HepG2 (cell line): ENCODE data around the gene MED25. TPM values are rescaled to one million over a fixed set of nuclear protein-coding genes. Genes with fewer than 3 reads are reported as not detected.

Experiments used
- ATAC-seq: fragments of 200-7000 bp; cut with Tn5 transposase; 3 replicates; pipeline ENCODE4 v1.9.1; 2020; ENCODE audit warnings: mild to moderate bottlenecking, moderate library complexity
- BruUV-seq: library from RNA; stranded (reverse); fragments of 400-500 nt; replicated peaks from 2 replicates; lab custom pipeline; 2021; lab: Mats Ljungman, UMichigan
- CTCF ChIA-PET: fragments of 300-600 bp; formaldehyde crosslinking; extraction: SDS; loops from one replicate; lab custom pipeline; 2021; ENCODE audit warnings: low total read pairs, inconsistent platforms, low intra/inter-chr PET ratio; lab: Yijun Ruan, JAX
- POLR2A ChIA-PET: fragments of 350-600 bp; sonication (Branson Sonifier 250); formaldehyde crosslinking; loops from one replicate; lab custom pipeline; 2020; ENCODE audit warnings: antibody characterized with exemption, inconsistent platforms; lab: Yijun Ruan, JAX
- DNase-seq: peaks from one replicate; pipeline ENCODE4 v3.0.0-alpha.2; 2015; ENCODE audit warnings: low spot score
- FAIRE-seq: peaks from 3 replicates; lab custom pipeline; 2011; peaks lifted over from hg19 to GRCh38; lab: Jason Lieb, UNC
- H2AFZ ChIP-seq: one replicate; pipeline ENCODE4 v1.6.1; 2011; ENCODE audit warnings: low read length, inconsistent platforms
- H3K27ac ChIP-seq: fragments of 300-600 bp; 3 replicates; pipeline ENCODE4 v1.8.0; 2011; ENCODE audit warnings: mixed run types, mild to moderate bottlenecking, mixed read lengths, low read length, inconsistent platforms; ENCODE audit not compliant: insufficient read depth; ENCODE audit errors: extremely low read length
- H3K27me3 ChIP-seq, 2 experiments: fragments of 200-600 bp in 1 of 2; 2 replicates in 1 of 2; 3 replicates in 1 of 2; pipeline versions ENCODE4 v1.6.0 to v1.8.0; 2011; ENCODE audit warnings: low read length in 2 of 2, mild to moderate bottlenecking in 2 of 2, moderate library complexity in 2 of 2, inconsistent platforms in 1 of 2; ENCODE audit not compliant: insufficient read depth in 2 of 2, control insufficient read depth in 1 of 2
- H3K36me3 ChIP-seq, 2 experiments: fragments of 200-600 bp in 1 of 2; replicated peaks in 1 of 2; 2 replicates in 1 of 2; 3 replicates in 1 of 2; pipeline versions ENCODE4 v1.5.1 to v1.8.0; 2011; ENCODE audit warnings: low read length in 2 of 2, inconsistent platforms in 1 of 2; ENCODE audit not compliant: insufficient read depth in 2 of 2, control insufficient read depth in 1 of 2
- H3K4me1 ChIP-seq: 2 replicates; pipeline ENCODE4 v1.5.1; 2012; ENCODE audit warnings: low read length, inconsistent platforms; ENCODE audit not compliant: insufficient read depth
- H3K4me2 ChIP-seq: 2 replicates; pipeline ENCODE4 v1.6.0; 2011; ENCODE audit warnings: low read depth, low read length, inconsistent platforms
- H3K4me3 ChIP-seq, 3 experiments: fragments of 200-600 bp in 1 of 3; sonication (generic), shearing (Covaris generic) in 1 of 3; replicated peaks in 1 of 3; 2 replicates each; pipeline ENCODE4 v1.5.1; 2011 to 2016; ENCODE audit warnings: low read length in 3 of 3, inconsistent platforms in 2 of 3, low read depth in 2 of 3, mild to moderate bottlenecking in 2 of 3, control low read depth in 1 of 3, mixed read lengths in 1 of 3; ENCODE audit not compliant: insufficient read depth in 1 of 3
- H3K79me2 ChIP-seq: one replicate; pipeline ENCODE4 v1.6.1; 2011; ENCODE audit warnings: low read length, inconsistent platforms; ENCODE audit not compliant: insufficient read depth
- H3K9ac ChIP-seq: 2 replicates; pipeline ENCODE4 v1.6.0; 2011; ENCODE audit warnings: mild to moderate bottlenecking, low read depth, low read length, inconsistent platforms; ENCODE audit not compliant: insufficient read depth
- H3K9me3 ChIP-seq: 2 replicates; pipeline ENCODE4 v1.5.1; 2012; ENCODE audit warnings: mild to moderate bottlenecking, low read length
- H4K20me1 ChIP-seq: 2 replicates; pipeline ENCODE4 v1.6.0; 2011; ENCODE audit warnings: inconsistent platforms, mild to moderate bottlenecking, low read length, moderate library complexity; ENCODE audit not compliant: insufficient read depth
- MAZ ChIP-seq, 2 experiments: sonication (generic) in 1 of 2; formaldehyde crosslinking in 1 of 2; IDR thresholded peaks; 2 replicates each; pipeline versions ENCODE4 v1.5.0 to v1.6.1; 2012 to 2020; ENCODE audit warnings: low read depth in 2 of 2, mild to moderate bottlenecking in 2 of 2, borderline replicate concordance in 1 of 2, improper control_type of control experiment in 1 of 2, low read length in 1 of 2, missing genetic modification reagents in 1 of 2, moderate library complexity in 1 of 2
- PHF21A ChIP-seq: sonication (generic); formaldehyde crosslinking; IDR thresholded peaks from 2 replicates; pipeline ENCODE4 v1.5.0; 2020; ENCODE audit warnings: mild to moderate bottlenecking, missing genetic modification reagents
- SRF ChIP-seq: IDR thresholded peaks from 2 replicates; pipeline ENCODE4 v1.6.1; 2011; ENCODE audit warnings: mild to moderate bottlenecking, low read depth, low read length, moderate library complexity
- THAP11 ChIP-seq: IDR thresholded peaks from 2 replicates; pipeline ENCODE4 v1.6.1; 2016; ENCODE audit warnings: missing biosample characterization, missing genetic modification reagents
- ZFP82 ChIP-seq: sonication (generic); formaldehyde crosslinking; IDR thresholded peaks from 2 replicates; pipeline ENCODE4 v1.5.1; 2020; ENCODE audit warnings: mild to moderate bottlenecking, missing genetic modification reagents, borderline replicate concordance
- ZNF607 ChIP-seq: sonication (generic); formaldehyde crosslinking; IDR thresholded peaks from 2 replicates; pipeline ENCODE4 v1.5.1; 2020; ENCODE audit warnings: missing genetic modification reagents, mild to moderate bottlenecking, borderline replicate concordance
- ZNF781 ChIP-seq: sonication (generic); formaldehyde crosslinking; IDR thresholded peaks from 2 replicates; pipeline ENCODE4 v1.5.1; 2020; ENCODE audit warnings: borderline replicate concordance, mild to moderate bottlenecking, missing genetic modification reagents; ENCODE audit errors: not compliant biosample characterization
- WGBS: methylation state at CpG from one replicate; pipeline ENCODE4 v1.1.6; 2017; ENCODE audit warnings: low lambda C conversion rate; 5-methylcytosine and 5-hydroxymethylcytosine counted together
- in situ Hi-C: cut with HindIII; loops from 2 replicates; pipeline ENCODE4 v1.10.0; 2017; ENCODE audit warnings: low pct_unique_long_range_greater_than_20kb; ENCODE audit not compliant: extremely low pct_ligation_motif_present
- intact Hi-C: fragments of 100-400 bp; cut with micrococcal nuclease; formaldehyde crosslinking; loops from one replicate; pipeline ENCODE4 v1.10.0; 2022; ENCODE audit not compliant: unreplicated experiment
- polyA plus RNA-seq, 8 experiments: library from polyadenylated mRNA; depleted of rRNA in 3 of 8; stranded (reverse) in 7 of 8; unstranded in 1 of 8; fragments of >200 nt; fragmentation: Illumina TruSeq in 4 of 8; extraction: Trizol in 4 of 8; gene quantifications; 2 replicates each; pipeline versions ENCODE4 v1.2.1 to v1.2.3, GENCODE V29; 2011 to 2016; ENCODE audit warnings: low read depth in 4 of 8, missing spikeins in 1 of 8, mixed read lengths in 1 of 8; ENCODE audit not compliant: insufficient read depth in 1 of 8
- total RNA-seq, 5 experiments: library from RNA; depleted of rRNA; stranded (reverse); fragments of >200 nt; fragmentation: Illumina TruSeq; extraction: Trizol; gene quantifications; 2 replicates each; pipeline ENCODE4 v1.2.3, GENCODE V29; 2016; ENCODE audit warnings: low read depth in 1 of 5
- TF ChIP-seq, protein P1 (sequence below): sonication (generic); formaldehyde crosslinking; IDR thresholded peaks from 2 replicates; pipeline ENCODE4 v1.4.0; 2020; ENCODE audit warnings: mild to moderate bottlenecking, missing genetic modification reagents
- TF ChIP-seq, protein P2 (sequence below): sonication (generic); formaldehyde crosslinking; IDR thresholded peaks from 2 replicates; pipeline ENCODE4 v1.4.0; 2020; ENCODE audit warnings: missing genetic modification reagents, mild to moderate bottlenecking, borderline replicate concordance
- TF ChIP-seq, protein P3 (sequence below): sonication (generic); formaldehyde crosslinking; IDR thresholded peaks from 2 replicates; pipeline ENCODE4 v1.9.0; 2022; ENCODE audit warnings: low read depth, missing genetic modification reagents

The MED25 gene
- total and polyA plus RNA-seq, 2 of the 13 experiments (the other 11 are each of a cell fraction or from before 2014, with no cell fraction given) = 11.1 to 15.1 TPM

DNA sequence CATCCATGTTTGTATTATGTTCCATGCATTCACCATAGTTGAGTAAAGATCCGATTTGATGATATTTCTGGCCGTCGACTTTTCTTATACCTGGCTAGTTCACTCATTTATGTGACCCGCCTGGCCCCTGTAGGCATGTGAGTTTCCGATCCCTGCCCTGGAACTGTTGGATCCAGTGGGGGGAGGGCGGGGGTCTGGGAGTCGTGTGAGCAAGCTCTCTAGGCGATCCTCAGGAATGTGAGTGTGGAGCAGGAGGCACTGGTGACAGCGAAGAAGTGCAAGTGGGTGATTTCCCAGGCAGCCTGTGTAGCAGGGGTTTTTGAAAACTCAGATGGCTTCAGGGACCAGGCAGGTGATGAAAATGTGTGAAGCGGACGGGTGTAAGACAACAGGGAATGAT lies 22.2 kb downstream of the MED25 start:
- intact Hi-C loops = no loop called here
- Histone ChIP-seq H3K4me2 (no peak overlapping the region), H3K27ac (no peak overlapping the region), H2AFZ (no peak overlapping the region), H3K4me3 (no peak overlapping the region)
- POLR2A ChIA-PET = no interaction called here
- CTCF ChIA-PET = no interaction called here
- WGBS = 92% methylated on average over 11 of the region's 11 CpGs
- ATAC-seq (no peak), FAIRE-seq (no peak)
- TF ChIP-seq, protein P1, sequence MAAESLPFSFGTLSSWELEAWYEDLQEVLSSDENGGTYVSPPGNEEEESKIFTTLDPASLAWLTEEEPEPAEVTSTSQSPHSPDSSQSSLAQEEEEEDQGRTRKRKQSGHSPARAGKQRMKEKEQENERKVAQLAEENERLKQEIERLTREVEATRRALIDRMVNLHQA (CRISPR knock-in tag) = no peak
- TF ChIP-seq THAP11 (CRISPR knock-in tag) = no peak
- no peak for TF ChIP-seq MAZ (IDR thresholded peaks at IDR 0.05; ENCODE audit: borderline replicate concordance, low read depth, low read length)
- no peak for TF ChIP-seq MAZ (CRISPR knock-in tag; IDR thresholded peaks at IDR 0.05; ENCODE audit: low read depth)
- TF ChIP-seq ZNF781 (CRISPR knock-in tag) = no peak
- TF ChIP-seq PHF21A (CRISPR knock-in tag) = no peak
- TF ChIP-seq ZFP82 (CRISPR knock-in tag) = no peak
- no peak for TF ChIP-seq ZNF607 (CRISPR knock-in tag)
- TF ChIP-seq, protein P2, sequence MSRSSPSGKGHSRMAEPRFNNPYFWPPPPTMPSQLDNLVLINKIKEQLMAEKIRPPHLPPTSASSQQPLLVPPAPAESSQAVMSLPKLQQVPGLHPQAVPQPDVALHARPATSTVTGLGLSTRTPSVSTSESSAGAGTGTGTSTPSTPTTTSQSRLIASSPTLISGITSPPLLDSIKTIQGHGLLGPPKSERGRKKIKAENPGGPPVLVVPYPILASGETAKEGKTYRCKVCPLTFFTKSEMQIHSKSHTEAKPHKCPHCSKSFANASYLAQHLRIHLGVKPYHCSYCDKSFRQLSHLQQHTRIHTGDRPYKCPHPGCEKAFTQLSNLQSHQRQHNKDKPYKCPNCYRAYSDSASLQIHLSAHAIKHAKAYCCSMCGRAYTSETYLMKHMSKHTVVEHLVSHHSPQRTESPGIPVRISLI = no peak
- TF ChIP-seq, protein P3, sequence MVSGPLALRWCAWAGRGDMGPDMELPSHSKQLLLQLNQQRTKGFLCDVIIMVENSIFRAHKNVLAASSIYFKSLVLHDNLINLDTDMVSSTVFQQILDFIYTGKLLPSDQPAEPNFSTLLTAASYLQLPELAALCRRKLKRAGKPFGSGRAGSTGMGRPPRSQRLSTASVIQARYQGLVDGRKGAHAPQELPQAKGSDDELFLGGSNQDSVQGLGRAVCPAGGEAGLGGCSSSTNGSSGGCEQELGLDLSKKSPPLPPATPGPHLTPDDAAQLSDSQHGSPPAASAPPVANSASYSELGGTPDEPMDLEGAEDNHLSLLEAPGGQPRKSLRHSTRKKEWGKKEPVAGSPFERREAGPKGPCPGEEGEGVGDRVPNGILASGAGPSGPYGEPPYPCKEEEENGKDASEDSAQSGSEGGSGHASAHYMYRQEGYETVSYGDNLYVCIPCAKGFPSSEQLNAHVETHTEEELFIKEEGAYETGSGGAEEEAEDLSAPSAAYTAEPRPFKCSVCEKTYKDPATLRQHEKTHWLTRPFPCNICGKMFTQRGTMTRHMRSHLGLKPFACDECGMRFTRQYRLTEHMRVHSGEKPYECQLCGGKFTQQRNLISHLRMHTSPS (CRISPR knock-in tag) = no peak
- TF ChIP-seq SRF = no peak
- TF ChIP-seq, all 625 proteins: peak for 0
- H4K20me1 ChIP-seq = no peaks in the 10 kb centered on the region
- H3K36me3 ChIP-seq = peaks cover 12 to 30% of the 10 kb centered on the region in 2 experiments; a peak in 4 of 5 replicates
- H3K9ac ChIP-seq = no peak overlapping the region
- no peaks in the 10 kb centered on the region for H3K27me3 ChIP-seq
- in situ Hi-C loops = no loop called here
- no peaks in the 10 kb centered on the region for H3K9me3 ChIP-seq
- no TSS peak for BruUV-seq
- DNase-seq = no peak
- H3K4me1 ChIP-seq = peaks cover 12% of the 10 kb centered on the region
- no peaks in the 10 kb centered on the region for H3K79me2 ChIP-seq
